ENCODE measurements around the gene UBE4A.

- TF ChIP-seq CTCF (IDR thresholded peaks at IDR 0.05) (no peak), ZFX (IDR thresholded peaks at IDR 0.05; ENCODE audit: borderline replicate concordance) (no peak)
Measured at GRCh38 chr11:118448294-118448693, 88.9 kb downstream of the UBE4A start.
